ENCODE data around the gene IL16. TPM values are rescaled to one million over a fixed set of nuclear protein-coding genes. Genes with fewer than 3 reads are reported as not detected.

IL16 gene
- total RNA-seq, 4 donors from 2014 or later, result 28.1 to 40.8 (median 37.1) TPM

DNA sequence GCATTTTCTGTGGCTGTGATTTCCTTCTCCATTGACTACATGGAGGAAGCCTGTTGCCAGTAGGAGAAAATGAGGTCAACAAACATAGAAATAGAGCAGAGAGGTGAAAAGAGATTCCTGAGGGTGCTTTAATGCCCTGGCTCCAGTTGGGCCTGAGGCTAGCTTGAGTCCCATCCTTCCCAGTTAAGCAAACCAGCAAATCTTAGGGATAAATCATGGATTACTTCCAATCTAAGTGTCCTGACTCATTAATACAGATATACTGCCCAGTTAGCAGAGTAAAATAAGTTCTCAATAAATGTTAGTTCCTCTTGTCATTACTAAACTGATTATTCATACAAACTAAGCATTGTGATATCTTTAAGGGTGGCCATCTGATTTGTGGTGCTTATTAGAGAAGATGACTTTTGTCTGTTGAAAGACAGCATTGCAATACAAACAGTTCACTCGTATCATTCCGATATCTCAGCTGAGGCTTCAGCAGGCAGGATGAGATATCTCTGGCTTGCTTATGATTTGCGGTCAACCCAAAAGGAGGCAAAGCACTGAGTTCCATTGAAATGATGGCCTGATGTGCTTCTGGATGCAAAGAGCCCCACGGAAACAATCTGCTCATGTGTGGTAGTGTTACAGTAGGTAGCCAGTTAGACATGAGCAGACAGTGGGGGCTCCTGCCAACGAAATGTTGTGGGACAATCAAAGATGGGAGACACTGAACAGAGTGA is 133.8 kb downstream of the IL16 start:
- TF ChIP-seq, protein P1, sequence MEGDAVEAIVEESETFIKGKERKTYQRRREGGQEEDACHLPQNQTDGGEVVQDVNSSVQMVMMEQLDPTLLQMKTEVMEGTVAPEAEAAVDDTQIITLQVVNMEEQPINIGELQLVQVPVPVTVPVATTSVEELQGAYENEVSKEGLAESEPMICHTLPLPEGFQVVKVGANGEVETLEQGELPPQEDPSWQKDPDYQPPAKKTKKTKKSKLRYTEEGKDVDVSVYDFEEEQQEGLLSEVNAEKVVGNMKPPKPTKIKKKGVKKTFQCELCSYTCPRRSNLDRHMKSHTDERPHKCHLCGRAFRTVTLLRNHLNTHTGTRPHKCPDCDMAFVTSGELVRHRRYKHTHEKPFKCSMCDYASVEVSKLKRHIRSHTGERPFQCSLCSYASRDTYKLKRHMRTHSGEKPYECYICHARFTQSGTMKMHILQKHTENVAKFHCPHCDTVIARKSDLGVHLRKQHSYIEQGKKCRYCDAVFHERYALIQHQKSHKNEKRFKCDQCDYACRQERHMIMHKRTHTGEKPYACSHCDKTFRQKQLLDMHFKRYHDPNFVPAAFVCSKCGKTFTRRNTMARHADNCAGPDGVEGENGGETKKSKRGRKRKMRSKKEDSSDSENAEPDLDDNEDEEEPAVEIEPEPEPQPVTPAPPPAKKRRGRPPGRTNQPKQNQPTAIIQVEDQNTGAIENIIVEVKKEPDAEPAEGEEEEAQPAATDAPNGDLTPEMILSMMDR (IDR thresholded peaks at IDR 0.05; ENCODE audit: low read depth), result no peak

DNA sequence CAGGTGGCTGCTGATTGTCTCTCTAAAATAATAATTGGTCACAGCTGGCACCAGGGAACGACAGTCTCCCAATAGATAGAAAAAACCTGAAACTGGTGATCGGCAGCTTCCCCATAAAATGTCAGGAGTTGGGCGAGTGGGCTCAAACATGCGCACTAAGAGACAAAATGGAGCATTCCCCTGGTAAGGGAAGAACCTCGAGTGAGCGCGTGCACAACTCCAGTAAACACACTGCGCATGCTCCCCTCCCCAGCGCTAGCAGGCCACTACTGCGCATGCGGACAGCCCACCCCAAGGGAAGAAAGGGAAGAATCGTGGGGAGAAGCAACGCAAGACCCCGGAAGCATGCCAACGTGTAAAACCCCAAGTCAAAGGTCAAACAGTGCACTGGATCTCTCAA is 134.9 kb downstream of the IL16 start:
- TF ChIP-seq, protein P1 (IDR thresholded peaks at IDR 0.05; ENCODE audit: low read depth), result no peak

DNA sequence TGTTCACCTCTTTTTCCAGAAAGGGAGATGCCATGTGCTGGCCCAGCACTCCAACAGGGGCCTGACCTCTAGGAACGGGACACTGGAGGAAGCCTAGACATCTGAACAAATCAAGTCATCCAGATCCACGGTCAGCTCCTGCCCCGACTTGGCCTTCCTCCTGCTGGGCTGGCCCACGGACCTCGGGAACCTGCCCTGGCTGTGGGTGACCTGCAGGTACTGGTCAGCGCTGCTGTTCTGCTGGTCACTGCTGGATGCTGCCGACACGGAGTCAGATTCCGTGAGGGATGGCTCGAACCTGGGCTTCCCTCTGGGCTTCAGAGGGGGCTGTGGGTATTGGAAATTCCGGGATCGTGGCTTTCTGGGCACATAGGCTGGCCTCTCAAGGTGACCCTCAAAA is 135.6 kb downstream of the IL16 start:
- TF ChIP-seq, protein P1 (IDR thresholded peaks at IDR 0.05; ENCODE audit: low read depth), result no peak

DNA sequence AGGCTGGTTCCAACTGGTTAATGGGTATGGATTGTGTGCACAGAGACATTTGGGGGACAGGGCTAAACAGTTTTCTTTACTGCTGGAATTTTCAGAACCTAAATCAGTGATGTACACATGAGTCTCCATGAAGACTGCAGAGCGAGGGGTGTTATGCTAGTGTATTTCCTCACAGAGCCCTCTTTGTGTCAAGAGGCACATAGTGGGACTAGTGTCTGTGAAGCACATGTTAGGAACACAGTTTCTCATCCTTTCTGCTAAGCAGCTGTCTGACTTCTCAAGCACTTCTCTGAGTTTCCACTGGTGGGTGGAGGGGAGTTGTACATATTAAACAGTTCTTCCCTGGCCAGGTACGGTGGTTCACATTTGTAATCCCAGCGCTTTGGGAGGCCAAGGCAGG is 136.7 kb downstream of the IL16 start:
- TF ChIP-seq, protein P1 (IDR thresholded peaks at IDR 0.05; ENCODE audit: low read depth), result no peak

DNA sequence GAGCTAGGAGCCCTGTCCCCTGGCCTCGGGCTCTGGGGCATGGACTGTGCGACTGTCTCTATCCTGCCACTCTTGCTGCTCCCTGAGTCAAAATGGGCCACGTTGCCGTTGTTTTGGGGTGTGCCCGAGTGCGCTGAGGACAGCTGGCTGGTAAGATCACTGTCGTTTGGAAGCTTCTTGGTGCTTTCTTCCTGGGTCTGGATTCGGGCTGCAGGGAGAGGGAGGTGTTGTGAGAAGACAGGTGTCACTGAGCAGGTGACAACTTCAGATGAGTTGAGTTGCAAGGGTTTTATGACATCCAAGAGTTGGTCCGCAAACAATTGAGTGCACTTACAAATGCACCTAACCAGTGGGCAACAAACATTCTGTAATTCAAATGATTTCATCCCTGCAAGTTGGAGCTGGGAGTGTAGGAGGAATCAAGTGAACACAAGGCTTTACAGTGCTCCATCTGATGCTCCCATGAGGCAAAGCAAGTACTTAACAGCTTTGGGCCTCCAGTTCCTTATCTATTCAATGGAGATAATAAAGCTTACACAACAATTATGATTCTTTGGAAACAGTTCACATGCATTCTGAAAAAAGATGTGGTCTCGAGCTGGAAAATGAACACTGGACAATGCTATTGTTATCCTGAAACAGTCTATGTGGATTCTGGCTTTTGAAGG is 138.2 kb downstream of the IL16 start:
- TF ChIP-seq, protein P1 (IDR thresholded peaks at IDR 0.05; ENCODE audit: low read depth), result no peak

DNA sequence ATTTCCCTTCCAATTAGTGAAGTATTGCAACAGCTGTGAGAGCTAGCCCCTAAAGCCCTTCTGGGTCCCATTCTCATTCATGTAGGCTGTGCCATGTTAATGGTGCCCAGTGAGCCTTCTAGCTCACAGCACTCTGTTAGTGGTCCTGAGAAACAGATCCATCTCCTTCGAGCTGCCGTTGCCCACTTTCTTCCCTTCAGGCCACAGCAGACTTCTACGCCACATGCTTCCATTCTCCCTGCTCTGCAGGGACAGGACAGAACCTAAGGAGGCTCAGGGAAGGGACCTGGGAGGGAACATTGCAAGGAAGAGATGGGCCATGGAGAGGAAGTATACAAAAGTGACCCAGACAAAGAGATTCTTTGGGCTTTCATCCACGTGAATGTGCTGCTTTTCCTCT is 139.0 kb downstream of the IL16 start:
- TF ChIP-seq, protein P1 (IDR thresholded peaks at IDR 0.05; ENCODE audit: low read depth), result no peak

DNA sequence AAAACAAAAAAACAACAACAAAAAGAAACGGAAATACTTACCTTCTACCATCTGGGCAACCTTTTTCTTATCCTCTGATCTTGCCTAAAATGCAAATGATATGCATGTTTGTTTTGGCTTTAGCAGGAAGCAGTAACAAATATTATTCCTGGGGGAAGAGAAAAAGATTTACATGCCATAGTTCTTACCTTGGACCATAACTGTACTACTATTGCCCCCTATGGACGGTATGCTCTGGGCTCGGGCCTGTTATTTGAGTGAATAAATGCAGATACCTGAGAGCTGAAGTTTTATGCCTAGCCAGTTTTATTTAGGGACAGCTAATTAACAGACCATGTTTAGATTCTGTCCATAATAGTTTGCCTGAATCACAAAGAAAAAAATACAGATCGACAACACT is 139.9 kb downstream of the IL16 start:
- TF ChIP-seq, protein P1 (IDR thresholded peaks at IDR 0.05; ENCODE audit: low read depth), result no peak
